ENCODE data around the gene IQSEC3.
A peak's percentile ranks its signal among the peaks of the same experiment; 100 is the strongest.
"Not testable (repeated sequence)": the region's sequence is repeated elsewhere in the genome, so short reads cannot be mapped to it uniquely, and the experiment has no call there.

The IQSEC3 gene

GRCh38 chr12:184811-185575 lies 118.4 kb downstream of the IQSEC3 start:
- no peak for DNase-seq

- DNase-seq: no peak
These were observed 119.0 kb downstream of the IQSEC3 start for GRCh38 chr12:185576-185955.

GRCh38 chr12:186006-186625 lies 119.5 kb downstream of the IQSEC3 start:
- no peak for DNase-seq

GRCh38 chr12:187986-188909 lies 121.7 kb downstream of the IQSEC3 start:
- DNase-seq: not testable (repeated sequence)

- peak; percentile 4 for DNase-seq
These were observed 122.5 kb downstream of the IQSEC3 start for GRCh38 chr12:188910-189621.

- DNase-seq: no peak
These were observed 123.0 kb downstream of the IQSEC3 start for GRCh38 chr12:189622-189962.

- DNase-seq: no peak
These were observed 124.3 kb downstream of the IQSEC3 start for GRCh38 chr12:190881-191280.

- DNase-seq: no peak
These were observed 125.0 kb downstream of the IQSEC3 start for GRCh38 chr12:191541-191940.

- DNase-seq: no peak
These were observed 126.7 kb downstream of the IQSEC3 start for GRCh38 chr12:193261-193660.

GRCh38 chr12:194276-194675 lies 127.7 kb downstream of the IQSEC3 start:
- DNase-seq: no peak

GRCh38 chr12:195156-195555 lies 128.6 kb downstream of the IQSEC3 start:
- no peak for DNase-seq

GRCh38 chr12:195951-196350 lies 129.4 kb downstream of the IQSEC3 start:
- DNase-seq: no peak

GRCh38 chr12:196436-196835 lies 129.9 kb downstream of the IQSEC3 start:
- DNase-seq: no peak

- no peak for DNase-seq
These were observed 130.8 kb downstream of the IQSEC3 start for GRCh38 chr12:197347-197746.

GRCh38 chr12:197911-198695 lies 131.5 kb downstream of the IQSEC3 start:
- DNase-seq: no peak

GRCh38 chr12:198705-199104 lies 132.1 kb downstream of the IQSEC3 start:
- DNase-seq: no peak

GRCh38 chr12:201361-201760 lies 134.8 kb downstream of the IQSEC3 start:
- no peak for DNase-seq

GRCh38 chr12:202081-202731 lies 135.6 kb downstream of the IQSEC3 start:
- DNase-seq: no peak

GRCh38 chr12:203074-203461 lies 136.5 kb downstream of the IQSEC3 start:
- DNase-seq: no peak

GRCh38 chr12:203462-204260 lies 137.1 kb downstream of the IQSEC3 start:
- no peak for DNase-seq

- no peak for DNase-seq
These were observed 137.7 kb downstream of the IQSEC3 start for GRCh38 chr12:204261-204678.
